HEK293T (cell line): ENCODE measurements around the gene PEX7.

Experiments
- BHLHE40 ChIP-seq: fragments of 450-650 bp; IDR thresholded peaks from 2 replicates; pipeline ENCODE4 v1.6.1; 2016; ENCODE audit warnings: mild to moderate bottlenecking, moderate library complexity, borderline replicate concordance
- CTBP1 ChIP-seq: fragments of 450-650 bp; IDR thresholded peaks from 2 replicates; pipeline ENCODE4 v1.6.1; 2016; ENCODE audit warnings: borderline replicate concordance
- ELF4 ChIP-seq: fragments of 450-650 bp; IDR thresholded peaks from 2 replicates; pipeline ENCODE4 v1.6.1; 2017; ENCODE audit warnings: antibody characterized with exemption
- FOXA1 ChIP-seq: fragments of 450-650 bp; IDR thresholded peaks from 2 replicates; pipeline ENCODE4 v1.6.1; 2016; ENCODE audit warnings: mild to moderate bottlenecking
- FOXK2 ChIP-seq: fragments of 450-650 bp; IDR thresholded peaks from 2 replicates; pipeline ENCODE4 v1.6.1; 2016; ENCODE audit warnings: mild to moderate bottlenecking
- FOXM1 ChIP-seq: fragments of 450-650 bp; IDR thresholded peaks from 2 replicates; pipeline ENCODE4 v1.6.1; 2017; ENCODE audit warnings: mild to moderate bottlenecking, borderline replicate concordance
- HDGF ChIP-seq: fragments of 450-650 bp; IDR thresholded peaks from 2 replicates; pipeline ENCODE4 v1.6.1; 2017; ENCODE audit warnings: antibody characterized with exemption, borderline replicate concordance
- L3MBTL2 ChIP-seq: fragments of 450-650 bp; conservative IDR thresholded peaks from 2 replicates; pipeline ENCODE4 v1.6.1; 2016; ENCODE audit warnings: mild to moderate bottlenecking
- PKNOX1 ChIP-seq: fragments of 450-650 bp; IDR thresholded peaks from 2 replicates; pipeline ENCODE4 v1.6.1; 2016
- SP1 ChIP-seq: fragments of 450-650 bp; IDR thresholded peaks from 2 replicates; pipeline ENCODE4 v1.6.1; 2017
- SUZ12 ChIP-seq: fragments of 450-650 bp; IDR thresholded peaks from 2 replicates; pipeline ENCODE4 v1.6.1; 2016; ENCODE audit warnings: mild to moderate bottlenecking
- TARDBP ChIP-seq: fragments of 450-650 bp; IDR thresholded peaks from 2 replicates; pipeline ENCODE4 v1.6.1; 2016
- ZNF384 ChIP-seq: fragments of 450-650 bp; IDR thresholded peaks from 2 replicates; pipeline ENCODE4 v1.6.1; 2016

DNA sequence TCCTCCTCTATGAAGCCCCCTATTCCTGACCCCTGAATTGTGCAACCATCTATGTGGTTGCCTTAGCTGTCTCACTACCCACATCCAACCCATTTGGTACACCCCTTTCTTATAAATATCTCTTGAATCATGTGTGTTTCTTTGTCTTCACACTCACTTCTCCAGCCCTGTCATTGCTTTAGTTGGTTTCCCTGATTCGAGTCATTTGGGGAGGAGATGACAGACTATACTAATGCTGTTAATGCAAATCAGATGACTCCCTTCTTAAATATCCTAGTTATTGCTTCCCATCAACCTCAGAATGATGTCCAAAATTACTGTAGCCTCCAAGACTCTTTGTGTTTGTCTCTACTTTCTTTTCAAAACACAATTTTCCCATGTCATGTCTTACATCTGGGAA is 122.7 kb downstream of the PEX7 start:
- TF ChIP-seq FOXA1 = no peak
- no peak for TF ChIP-seq BHLHE40
- TF ChIP-seq FOXK2 = no peak
- no peak for TF ChIP-seq HDGF
- TF ChIP-seq L3MBTL2 = no peak
- TF ChIP-seq SP1 = no peak
- no peak for TF ChIP-seq ZNF384
- no peak for TF ChIP-seq SUZ12
- TF ChIP-seq PKNOX1 = no peak
- TF ChIP-seq ELF4 = no peak
- TF ChIP-seq TARDBP = no peak
- TF ChIP-seq FOXM1 = no peak
- TF ChIP-seq CTBP1 = no peak
